HG03060 (cell line): ENCODE results near the gene DLX6.
A peak's percentile ranks its signal among the peaks of the same experiment; 100 is the strongest.

Experiments used
- ATAC-seq: cut with Tn5 transposase; IDR thresholded peaks from one replicate; pipeline ENCODE4 v1.9.1; 2021; ENCODE audit warnings: low read depth, moderate number of reproducible peaks; ENCODE audit not compliant: unreplicated experiment

Gene DLX6

DNA sequence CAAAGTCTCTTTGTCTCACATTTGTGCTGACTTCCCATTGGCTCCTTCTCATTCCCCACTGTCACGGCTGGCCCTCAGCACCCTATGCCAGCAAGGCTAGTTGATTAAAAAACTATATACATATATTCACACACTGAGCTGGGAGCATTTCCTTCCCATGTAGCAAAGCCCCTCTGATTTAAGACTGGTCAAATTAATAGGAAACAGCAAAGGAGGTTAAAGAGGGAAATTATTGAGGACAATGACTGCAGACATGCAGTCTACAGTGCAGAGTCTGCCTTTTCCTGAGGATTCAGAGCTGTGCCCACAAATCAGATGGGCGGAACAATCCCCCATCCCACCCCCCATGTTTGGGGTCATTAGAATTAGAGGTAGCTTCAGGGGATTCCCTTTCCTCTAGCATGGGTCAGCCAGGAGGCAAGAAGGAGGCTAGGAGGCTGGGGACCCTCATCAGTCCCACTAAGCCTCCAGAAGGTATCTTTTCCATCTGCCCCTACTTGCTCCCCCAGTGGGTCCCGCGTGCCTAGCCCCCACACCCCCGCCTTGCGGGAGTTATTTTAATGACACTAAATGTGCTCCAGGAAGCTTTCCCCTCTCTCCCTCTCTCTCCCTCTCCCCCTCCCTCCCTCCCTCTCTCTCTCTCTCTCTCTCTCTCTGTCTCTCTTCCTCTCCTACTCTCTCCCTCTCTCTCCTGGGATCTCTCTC, 9.8 kb upstream of the DLX6 start:
- no peak for ATAC-seq

DNA sequence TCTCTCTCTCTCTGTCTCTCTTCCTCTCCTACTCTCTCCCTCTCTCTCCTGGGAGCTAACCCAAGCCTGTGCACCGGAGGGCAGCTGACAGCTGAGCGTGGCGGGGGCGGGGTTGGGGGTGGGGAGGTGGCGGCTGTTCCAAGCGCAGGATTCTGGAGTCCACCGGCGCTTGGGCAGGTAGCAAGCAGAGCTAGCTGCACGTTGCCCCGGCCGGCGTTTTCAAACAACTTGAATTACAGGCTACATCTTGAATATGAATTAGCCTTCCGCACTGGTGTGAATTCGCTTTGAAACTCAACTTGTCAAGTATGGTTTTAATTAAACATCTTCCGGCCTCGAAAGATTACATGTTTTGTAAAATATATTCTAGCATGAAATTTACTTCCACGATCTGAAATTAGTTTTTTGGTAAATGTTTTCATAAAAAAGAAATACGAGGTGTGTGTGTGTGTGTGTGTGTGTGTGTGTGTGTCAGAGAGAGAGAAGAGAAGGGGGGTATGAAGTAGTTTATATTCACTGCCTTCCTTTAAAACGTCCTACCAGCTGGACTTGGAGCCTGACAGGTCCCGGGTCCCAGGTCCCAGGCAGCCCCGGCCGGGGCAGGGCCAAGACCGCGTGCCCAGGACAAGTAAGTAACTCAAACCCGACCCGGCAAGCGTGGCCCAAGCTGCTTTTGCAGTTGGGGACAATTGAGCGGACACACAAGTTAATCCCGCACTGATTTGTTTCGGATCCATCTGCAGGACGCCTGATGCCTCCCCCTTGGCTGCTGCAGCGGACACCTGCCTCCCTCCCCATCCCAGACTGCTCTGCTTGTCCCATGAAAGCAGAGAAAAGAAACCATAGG, 9.0 kb upstream of the DLX6 start:
- no peak for ATAC-seq

DNA sequence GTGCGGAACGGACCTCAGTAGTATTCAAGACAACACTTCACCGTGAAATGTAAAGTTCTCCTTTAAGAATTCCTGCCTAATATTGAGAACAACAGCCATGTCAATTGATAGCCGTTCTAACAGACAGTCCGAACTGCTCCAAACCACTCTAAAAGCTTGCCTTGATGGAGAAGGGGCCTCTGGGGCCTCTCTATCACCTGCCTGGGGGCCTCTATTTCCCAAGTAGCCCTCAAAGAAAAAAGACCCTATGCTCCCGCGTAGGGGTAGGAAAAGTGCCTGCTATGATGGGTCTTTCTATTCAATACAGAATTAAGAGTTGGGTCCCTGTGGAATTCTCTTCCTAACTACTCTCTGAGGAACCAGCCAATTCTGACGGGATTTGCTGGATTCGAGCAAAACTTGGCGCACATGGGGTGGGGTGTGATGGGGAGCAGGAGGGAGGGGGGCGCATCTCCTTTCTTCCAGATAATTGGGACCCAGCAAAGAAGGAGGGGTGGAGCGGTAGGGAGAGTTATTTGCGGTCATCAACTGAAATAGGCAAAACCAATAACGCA, 8.3 kb upstream of the DLX6 start:
- ATAC-seq: no peak

DNA sequence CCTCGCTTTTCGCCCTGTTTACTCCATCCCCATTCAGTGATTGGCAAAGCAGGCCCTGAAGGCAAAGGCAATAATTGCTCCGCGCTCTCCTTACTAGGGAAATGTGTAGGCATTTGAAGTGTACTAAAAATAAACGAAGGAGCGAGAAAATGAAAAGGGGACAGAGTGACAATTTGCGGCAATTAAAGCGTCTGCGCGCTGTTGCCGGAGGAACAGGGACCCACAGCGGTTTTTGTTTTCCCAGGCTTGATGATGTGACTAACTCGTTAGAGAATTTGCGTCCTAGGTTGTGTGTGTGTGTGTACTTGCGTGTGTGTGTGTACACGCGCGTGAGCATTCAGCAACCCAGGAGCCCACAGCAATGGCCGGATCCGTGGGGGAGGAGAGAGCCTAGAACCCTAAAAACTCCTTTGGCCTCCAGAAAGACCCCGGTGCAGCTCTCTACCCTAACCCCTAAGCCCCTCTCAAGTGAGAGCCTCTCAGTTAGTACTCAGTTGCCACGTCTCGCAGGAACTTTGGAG, 7.8 kb upstream of the DLX6 start:
- ATAC-seq: no peak

DNA sequence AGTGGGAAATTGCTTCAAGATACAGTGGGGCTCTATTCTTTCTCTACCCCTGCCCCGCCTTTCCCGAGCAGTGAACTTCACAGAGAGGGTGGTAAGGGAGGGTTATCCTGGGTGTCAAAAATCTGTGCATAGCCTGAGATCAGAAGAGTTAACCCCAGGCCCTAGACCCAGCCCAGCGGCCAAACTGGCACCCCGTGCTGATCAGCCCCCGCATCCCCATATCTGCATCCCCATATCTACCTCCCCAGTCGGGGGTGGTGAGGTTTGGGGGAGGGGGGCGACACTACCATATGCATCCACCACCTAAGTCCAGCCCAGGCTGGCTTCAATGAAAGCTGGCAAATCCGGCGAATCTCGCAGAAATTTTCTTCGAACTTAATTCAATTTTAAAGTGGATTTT, 7.0 kb upstream of the DLX6 start:
- no peak for ATAC-seq

DNA sequence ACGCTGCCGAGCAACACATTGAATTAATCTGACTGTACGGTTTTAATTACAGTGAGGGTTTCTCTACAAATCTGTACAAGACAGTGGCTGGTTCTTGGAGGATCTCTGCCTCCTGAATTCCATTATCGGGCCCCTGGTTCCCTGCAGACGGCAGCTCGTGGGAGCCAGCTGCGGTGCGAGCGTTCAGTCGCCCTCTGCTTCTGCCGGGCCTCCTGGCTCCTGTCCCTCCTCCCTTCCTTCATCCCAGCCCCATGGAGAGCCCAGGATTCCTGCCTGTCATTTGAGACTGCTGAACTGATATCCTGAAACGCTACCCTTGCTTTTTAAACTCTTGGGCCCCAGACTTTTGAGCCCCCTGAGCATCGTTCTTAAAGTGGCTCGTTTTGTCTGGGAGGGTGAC, 6.6 kb upstream of the DLX6 start:
- no peak for ATAC-seq

DNA sequence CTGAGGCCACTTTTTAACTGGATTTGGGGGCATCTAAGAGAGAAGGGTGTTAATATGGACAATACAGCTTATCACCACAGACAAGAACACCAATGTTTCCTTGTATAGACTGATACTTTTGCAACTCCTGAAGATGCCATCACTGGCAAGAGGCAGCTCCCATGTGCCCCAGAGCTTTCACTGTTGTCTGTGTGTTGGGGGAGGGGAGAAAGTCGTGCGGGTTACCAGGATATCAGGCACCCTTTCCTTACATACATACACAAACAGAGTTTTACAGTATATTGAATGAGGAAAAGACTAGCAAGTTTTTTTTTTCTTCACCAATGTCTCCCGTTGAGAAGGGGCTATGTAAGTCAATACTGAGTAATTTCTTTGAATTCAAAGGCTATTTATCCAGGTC, 4.1 kb upstream of the DLX6 start:
- ATAC-seq: no peak

DNA sequence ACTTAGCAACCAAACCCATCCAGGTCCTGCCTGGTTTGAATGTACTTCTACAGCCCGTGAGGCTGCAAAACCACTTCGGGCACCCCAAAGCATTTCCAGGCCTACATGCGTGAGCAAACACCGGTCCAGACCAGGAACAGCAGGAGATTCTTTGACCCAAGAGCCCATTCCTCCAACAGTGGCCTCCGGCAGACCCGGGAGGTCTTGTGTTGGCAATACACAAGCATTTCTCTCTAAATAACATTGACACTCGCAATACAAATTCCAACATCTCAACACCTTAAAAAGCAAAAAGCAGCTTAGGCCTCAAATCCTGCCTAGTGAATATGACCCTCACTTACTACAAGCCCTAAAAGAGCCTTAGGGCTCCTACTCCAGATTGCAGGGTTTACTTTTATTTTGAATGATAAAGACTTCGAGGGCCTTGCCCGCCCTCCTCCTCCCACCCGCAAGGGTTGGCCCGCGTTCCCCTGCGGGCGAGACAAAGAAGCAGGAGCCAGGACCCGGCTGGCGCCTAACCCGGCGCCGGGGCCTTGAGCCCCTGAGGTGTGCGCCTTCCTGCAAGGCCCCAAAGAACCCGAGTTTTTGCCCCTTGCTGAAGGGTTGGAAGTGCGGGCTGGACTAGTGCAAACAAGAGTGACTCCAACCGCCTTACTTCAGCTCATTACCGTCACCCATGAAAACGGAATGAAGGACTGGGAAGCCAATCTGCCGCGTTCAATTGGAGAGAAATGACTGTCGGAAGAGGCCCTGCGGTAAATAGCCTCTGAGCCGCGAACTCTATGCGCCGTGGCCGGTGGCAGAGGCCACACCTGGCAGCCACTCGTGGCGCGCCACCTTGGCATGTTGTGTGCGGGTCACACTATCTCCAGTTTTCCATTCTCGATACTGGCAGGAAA, 3.4 kb upstream of the DLX6 start:
- no peak for ATAC-seq

DNA sequence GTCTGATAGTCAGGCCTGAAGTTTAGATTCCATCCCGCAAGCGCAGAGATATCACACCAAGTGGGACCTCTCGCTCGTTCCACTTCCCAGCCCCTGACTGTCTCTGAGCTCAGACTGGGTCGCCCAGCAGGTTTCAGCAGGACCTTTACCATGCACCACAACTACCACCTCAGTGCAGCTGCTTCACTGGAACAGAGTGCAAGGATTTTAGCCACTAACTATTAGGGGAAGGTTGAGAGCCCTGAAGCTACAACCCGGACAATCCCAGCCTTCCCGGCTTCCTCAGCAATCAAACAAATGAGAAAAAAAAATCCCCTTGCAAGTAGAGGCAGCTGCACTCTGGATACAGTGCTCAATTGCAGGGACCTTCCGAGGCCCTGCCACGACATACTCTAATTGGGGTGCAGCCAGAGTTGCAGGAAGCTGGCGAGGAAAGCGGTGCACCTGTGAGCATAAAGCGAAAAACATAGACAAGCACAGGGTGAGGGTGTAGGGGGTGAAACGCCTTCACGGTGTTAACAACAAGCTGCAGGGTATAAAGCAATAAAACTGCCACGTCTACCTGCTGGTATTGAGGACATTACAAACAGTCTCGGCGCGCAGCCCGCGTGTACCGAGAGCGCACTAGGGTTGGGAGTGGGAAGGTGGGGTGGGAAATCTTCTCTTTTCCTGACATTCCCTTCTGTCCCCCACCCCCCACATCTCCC, 2.6 kb upstream of the DLX6 start:
- ATAC-seq: no peak

DNA sequence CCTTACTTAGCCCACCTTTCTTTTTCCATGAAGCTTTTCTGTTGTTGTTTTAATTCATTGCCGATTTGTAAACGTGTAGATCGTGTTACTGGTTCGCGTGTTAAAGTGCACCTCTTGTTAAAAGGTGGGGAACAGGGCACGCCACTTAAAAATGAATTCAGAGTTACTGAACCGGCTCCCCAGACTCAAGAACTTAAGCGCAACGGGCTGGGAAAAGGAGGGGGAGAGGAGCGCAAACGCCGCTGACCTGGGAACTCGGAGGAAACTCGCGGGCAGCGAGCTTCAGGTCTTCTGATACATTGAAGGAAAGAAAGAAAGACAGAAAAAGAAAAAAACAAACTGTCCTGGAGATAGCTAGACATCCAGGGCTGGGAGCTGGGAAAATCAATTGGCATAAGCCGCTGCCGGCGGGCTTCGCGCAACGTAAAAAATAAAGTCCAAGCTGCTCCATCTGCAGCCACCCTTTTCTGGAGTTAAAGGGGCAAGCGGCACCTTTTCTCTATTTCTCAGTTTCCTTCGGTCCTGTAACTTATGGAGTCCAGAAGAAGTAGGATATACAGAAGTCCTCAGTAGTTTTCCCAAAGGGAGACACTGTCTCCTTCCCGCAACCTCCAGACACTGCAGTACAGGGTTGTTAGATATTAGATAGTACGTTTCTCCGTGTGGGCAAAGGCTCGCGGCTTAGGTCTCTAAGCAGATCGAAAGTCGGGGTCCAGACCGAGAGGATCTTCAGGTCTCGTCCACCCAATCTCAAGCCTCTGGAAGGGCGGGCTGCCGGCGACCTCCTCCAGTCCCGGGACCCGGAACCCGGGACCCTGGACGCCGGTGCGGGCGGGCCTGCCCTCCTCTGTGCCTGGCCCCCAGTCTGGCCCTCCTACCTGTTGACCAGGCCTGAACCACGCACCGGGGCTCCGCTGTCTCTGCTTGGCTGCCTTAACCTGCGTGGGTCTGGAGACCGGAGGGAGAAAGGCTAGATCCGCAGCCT, 1.8 kb upstream of the DLX6 start:
- no peak for ATAC-seq

DNA sequence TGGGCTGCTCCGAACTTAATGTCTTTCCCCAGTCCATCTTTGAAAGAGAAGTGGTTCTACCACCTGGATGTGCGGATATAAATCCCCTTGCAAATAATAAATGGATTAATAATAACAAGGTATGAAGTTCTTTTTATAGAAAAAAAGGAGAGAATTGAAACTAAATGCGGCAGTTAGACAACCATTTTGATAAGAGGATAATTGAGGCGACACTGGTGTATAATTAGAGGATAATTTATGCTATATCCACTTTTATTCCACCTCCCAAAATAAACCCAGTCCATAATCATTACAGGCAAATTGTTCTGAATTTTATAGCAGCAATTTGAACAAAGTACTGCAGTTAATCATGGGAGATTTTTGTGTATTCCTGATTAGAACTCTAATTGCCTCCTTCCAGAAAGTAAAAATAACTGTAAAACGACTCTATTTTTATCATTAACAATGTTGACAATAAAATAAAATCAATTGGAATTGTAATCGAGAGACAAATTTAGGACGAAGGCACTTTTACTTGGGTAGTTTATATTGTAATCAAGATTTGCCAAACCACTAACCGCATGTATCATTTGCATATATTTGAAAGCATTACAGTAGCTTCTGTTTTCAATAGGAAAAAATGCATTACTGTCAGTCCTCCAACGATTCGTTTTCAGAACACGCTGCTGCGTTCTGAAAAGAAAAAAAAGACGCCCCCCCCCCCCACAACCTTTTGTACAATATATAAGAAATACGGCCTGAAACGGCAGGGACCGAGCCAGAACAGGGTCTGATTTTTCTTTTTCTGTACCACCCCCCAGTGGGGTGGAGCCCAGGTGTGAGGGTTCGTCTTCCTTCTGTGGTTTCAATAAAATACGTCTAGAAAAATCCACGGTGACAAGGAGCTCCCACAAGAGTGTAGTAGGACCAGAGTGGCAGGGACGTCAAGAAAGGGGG, 838 bp upstream of the DLX6 start:
- ATAC-seq: no peak

DNA sequence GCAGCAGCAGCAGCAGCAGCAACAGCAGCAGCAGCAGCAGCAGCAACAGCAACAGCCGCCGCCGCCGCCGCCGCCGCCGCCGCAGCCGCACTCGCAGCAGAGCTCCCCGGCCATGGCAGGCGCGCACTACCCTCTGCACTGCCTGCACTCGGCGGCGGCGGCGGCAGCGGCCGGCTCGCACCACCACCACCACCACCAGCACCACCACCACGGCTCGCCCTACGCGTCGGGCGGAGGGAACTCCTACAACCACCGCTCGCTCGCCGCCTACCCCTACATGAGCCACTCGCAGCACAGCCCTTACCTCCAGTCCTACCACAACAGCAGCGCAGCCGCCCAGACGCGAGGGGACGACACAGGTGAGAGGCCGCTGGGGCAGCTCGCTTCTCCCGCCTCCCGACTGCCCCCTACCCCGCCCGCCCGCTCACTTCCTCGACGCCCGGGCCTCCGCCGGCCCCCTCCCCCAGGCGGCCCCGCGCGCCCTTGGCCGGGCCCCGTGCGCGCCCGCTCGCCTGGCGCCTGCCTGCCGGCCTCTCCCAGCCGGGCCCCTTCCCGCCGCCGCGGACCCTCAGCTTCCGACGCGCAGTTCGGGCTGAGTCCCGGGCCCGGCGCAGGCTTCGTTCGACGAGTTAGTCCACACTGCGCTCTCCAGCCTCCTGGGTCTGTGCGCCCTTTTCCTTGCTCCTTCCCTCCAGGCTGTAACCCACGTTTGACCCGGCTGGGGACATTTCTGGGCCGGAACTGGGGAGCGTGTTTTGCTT, 882 bp downstream of the DLX6 start:
- peak; percentile 58 for ATAC-seq

DNA sequence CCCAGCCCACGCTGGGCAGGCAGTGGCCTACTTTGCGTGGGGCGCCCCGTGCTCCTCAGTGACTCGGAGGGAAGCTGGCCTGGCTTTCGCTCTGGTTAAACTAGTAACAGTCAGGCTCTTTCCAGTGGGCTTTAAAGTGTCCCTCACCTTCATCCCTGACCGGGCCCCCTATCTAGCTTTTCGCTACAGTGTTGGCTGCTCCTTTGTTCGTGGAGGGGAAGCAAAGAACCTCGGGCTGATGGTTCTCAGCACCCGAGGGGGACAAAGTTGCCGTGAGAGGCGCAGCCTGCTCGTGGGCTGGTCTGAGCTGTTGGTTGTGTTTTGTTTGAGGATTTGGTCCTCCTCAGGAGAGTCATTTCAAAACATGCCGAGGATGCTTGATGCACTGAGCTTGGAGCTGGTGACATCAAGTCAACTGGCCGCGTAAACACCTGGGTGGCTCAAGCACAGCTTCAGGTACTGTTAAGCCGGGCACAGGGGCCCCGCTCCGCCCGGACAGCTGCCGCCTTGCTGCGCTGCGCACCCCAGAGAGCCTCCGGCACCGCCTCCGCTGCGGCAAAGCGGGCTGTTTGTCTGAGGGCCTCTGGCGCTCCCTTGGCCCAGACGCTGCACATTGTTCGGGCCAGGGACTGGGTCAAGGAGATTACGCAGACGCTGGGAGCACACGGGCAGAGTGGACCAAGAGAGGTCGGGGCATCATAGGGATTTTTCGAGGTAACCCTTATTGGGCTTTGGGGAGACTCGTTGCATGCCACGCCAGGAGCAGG, 1.6 kb downstream of the DLX6 start:
- ATAC-seq: no peak

DNA sequence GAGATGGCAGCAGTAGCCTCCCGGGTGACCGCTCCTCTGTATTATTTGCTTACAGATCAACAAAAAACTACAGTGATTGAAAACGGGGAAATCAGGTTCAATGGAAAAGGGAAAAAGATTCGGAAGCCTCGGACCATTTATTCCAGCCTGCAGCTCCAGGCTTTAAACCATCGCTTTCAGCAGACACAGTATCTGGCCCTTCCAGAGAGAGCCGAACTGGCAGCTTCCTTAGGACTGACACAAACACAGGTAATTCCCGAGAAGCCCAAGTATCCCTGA, 2.2 kb downstream of the DLX6 start:
- no peak for ATAC-seq

DNA sequence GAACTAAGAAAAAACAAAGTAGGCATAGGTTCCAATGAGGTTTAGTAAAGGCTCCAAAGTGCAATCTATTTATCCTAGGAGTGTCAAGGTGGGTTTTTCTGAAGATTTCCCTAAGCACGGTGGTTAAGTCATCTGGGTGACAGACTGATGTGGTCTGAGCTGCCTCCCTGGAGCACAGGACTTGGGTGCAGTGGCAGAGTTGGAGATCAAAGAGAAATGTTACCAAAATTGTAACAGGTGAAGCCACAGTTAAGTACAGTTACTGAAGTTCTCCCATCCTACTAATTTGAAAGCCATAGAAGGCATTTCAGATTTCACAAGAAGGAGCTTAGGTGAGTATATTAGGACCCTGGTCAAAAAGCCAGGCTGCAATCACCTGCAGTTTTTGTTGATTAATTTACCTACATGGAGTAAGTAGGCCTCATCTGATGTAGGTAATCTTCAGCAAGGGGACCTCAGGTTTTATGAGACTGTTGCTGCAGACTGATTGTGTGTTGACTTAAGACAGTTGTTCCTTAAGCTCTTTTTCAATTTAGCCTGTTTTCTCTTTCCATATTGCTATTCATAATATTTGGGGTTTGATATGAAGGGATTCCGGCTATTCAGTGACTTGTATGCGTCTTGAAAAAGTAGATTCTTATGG, 3.0 kb downstream of the DLX6 start:
- ATAC-seq: no peak
